ENCODE data around the gene MEG3. TPM values are rescaled to one million over a fixed set of nuclear protein-coding genes. Genes with fewer than 3 reads are reported as not detected.

The MEG3 gene
- total and polyA plus RNA-seq, 2 donors (not counting 3 experiments of a cell fraction or from before 2014, with no cell fraction given): 378 to 508 TPM

DNA sequence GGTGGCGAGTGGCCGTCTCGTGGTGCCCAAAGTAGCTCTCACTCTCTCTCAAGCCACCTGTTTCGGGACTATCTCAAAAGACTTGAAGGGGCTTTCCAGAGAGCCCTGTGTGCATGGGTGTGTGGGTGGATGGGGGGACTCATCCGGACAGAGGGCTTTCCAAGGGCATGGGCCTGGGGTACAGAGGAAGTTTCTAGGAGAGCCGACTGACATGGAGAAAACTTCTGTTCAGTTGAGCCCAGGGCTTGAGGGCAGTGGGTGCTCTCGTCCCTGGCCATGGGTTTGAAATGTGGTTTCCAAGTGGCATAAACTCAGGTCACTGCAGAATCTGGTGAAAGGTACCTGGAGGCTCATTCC is 47.4 kb upstream of the MEG3 start:
- Histone ChIP-seq H3K27ac (ENCODE audit: insufficient read depth, low read depth, low read length) (no peak overlapping the region), H3K9me1 (replicated peaks; ENCODE audit: control insufficient read depth, extremely low read depth, insufficient read depth, low read length) (no peaks in the 10 kb centered on the region), H3K27me3 (ENCODE audit: control insufficient read depth in 2 of 2, insufficient read depth in 2 of 2, low read length in 2 of 2) (no peaks in the 10 kb centered on the region), H3K4me3 (replicated peaks in 1 of 3; ENCODE audit: insufficient read depth in 1 of 3, low read depth in 1 of 3, low read length in 3 of 3) (no peak overlapping the region), H3K79me2 (ENCODE audit: control insufficient read depth, insufficient read depth, low read length) (no peaks in the 10 kb centered on the region), H3K9ac (replicated peaks; ENCODE audit: extremely low read depth, insufficient read depth, low read length) (no peak overlapping the region), H4K20me1 (replicated peaks; ENCODE audit: control insufficient read depth, extremely low read depth, insufficient read depth, low read length) (no peaks in the 10 kb centered on the region), H3K4me1 (ENCODE audit: control insufficient read depth, extremely low read depth, insufficient read depth, low read length) (no peaks in the 10 kb centered on the region), H3K9me3 (replicated peaks; ENCODE audit: control insufficient read depth, insufficient read depth, low read length) (no peaks in the 10 kb centered on the region), H2AFZ (ENCODE audit: low read depth, low read length) (no peak overlapping the region), H3K4me2 (ENCODE audit: insufficient read depth, low read length) (no peak overlapping the region), H3K36me3 (ENCODE audit: control insufficient read depth in 2 of 2, extremely low read depth in 1 of 2, insufficient read depth in 2 of 2, low read length in 2 of 2) (no peaks in the 10 kb centered on the region)
- BruUV-seq (replicated peaks): no TSS peak
- intact Hi-C loops (cut with micrococcal nuclease): no loop called here
- FAIRE-seq (no peak), DNase-seq (ENCODE audit: low read depth, low spot score) (no peak)
- ChIA-PET POLR2A (no interaction called here), CTCF (no interaction called here)
- TF ChIP-seq FOS (IDR thresholded peaks at IDR 0.05; ENCODE audit: borderline replicate concordance, insufficient read depth, low read length) (no peak), POLR2A (IDR thresholded peaks at IDR 0.05; ENCODE audit: low read depth, low read length) (no peak), MYC (IDR thresholded peaks at IDR 0.05; ENCODE audit: low read depth, low read length) (no peak), GATA2 (IDR thresholded peaks at IDR 0.05; ENCODE audit: insufficient read depth, insufficient read length, low read depth, low read length) (no peak), POLR2AphosphoS5 (IDR thresholded peaks at IDR 0.05; ENCODE audit: insufficient read depth, low read depth, low read length) (no peak), EZH2 (IDR thresholded peaks at IDR 0.05; ENCODE audit: borderline replicate concordance, low read depth, low read length, severe bottlenecking) (no peak), JUN (IDR thresholded peaks at IDR 0.05; ENCODE audit: borderline replicate concordance, insufficient read depth, insufficient read length, low read depth) (no peak)
- TF ChIP-seq, protein P1, sequence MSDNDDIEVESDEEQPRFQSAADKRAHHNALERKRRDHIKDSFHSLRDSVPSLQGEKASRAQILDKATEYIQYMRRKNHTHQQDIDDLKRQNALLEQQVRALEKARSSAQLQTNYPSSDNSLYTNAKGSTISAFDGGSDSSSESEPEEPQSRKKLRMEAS (IDR thresholded peaks at IDR 0.05; ENCODE audit: insufficient read depth, insufficient read length): no peak
- TF ChIP-seq, protein P2, sequence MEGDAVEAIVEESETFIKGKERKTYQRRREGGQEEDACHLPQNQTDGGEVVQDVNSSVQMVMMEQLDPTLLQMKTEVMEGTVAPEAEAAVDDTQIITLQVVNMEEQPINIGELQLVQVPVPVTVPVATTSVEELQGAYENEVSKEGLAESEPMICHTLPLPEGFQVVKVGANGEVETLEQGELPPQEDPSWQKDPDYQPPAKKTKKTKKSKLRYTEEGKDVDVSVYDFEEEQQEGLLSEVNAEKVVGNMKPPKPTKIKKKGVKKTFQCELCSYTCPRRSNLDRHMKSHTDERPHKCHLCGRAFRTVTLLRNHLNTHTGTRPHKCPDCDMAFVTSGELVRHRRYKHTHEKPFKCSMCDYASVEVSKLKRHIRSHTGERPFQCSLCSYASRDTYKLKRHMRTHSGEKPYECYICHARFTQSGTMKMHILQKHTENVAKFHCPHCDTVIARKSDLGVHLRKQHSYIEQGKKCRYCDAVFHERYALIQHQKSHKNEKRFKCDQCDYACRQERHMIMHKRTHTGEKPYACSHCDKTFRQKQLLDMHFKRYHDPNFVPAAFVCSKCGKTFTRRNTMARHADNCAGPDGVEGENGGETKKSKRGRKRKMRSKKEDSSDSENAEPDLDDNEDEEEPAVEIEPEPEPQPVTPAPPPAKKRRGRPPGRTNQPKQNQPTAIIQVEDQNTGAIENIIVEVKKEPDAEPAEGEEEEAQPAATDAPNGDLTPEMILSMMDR (IDR thresholded peaks at IDR 0.05; ENCODE audit: extremely low read depth in 1 of 2, insufficient read depth in 1 of 2, low read depth in 1 of 2, low read length in 2 of 2): no peak
- dilution Hi-C loops (cut with MboI; ENCODE audit: extremely low pct_ligation_motif_present, low sequenced_read_pairs): no loop called here
